Astrocyte (in vitro differentiated cells and primary cell): Measurements from ENCODE around the gene EPS8L1. TPM values are rescaled to one million over a fixed set of nuclear protein-coding genes. Genes with fewer than 3 reads are reported as not detected.

Experiments used
- DNase-seq: peaks from one replicate; pipeline ENCODE4 v3.0.0-alpha.2; 2010; ENCODE audit warnings: low read depth
- FAIRE-seq: peaks from 2 replicates; lab custom pipeline; 2011; peaks lifted over from hg19 to GRCh38; lab: Jason Lieb, UNC
- H2AFZ ChIP-seq: 2 replicates; pipeline ENCODE4 v1.6.0; 2012; ENCODE audit warnings: low read depth, low read length, inconsistent platforms
- H3K27ac ChIP-seq: 2 replicates; pipeline ENCODE4 v1.5.1; 2011; ENCODE audit warnings: low read depth, low read length, inconsistent platforms
- H3K27me3 ChIP-seq: 2 replicates; pipeline ENCODE4 v1.6.0; 2011; ENCODE audit warnings: low read length, inconsistent platforms; ENCODE audit not compliant: insufficient read depth
- H3K36me3 ChIP-seq: 2 replicates; pipeline ENCODE4 v1.5.1; 2011; ENCODE audit warnings: low read length, inconsistent platforms; ENCODE audit not compliant: insufficient read depth
- H3K4me1 ChIP-seq: 2 replicates; pipeline ENCODE4 v1.5.1; 2011; ENCODE audit warnings: low read length, inconsistent platforms; ENCODE audit not compliant: insufficient read depth
- H3K4me2 ChIP-seq: 2 replicates; pipeline ENCODE4 v1.6.0; 2012; ENCODE audit warnings: low read length, inconsistent platforms
- H3K4me3 ChIP-seq: 2 replicates; pipeline ENCODE4 v1.5.1; 2011; ENCODE audit warnings: low read depth, mild to moderate bottlenecking, low read length, inconsistent platforms; ENCODE audit not compliant: insufficient read depth
- H3K79me2 ChIP-seq: 2 replicates; pipeline ENCODE4 v1.6.0; 2012; ENCODE audit warnings: mild to moderate bottlenecking, low read length, inconsistent platforms; ENCODE audit not compliant: insufficient read depth
- H3K9ac ChIP-seq: 2 replicates; pipeline ENCODE4 v1.6.0; 2012; ENCODE audit warnings: mild to moderate bottlenecking, low read length, inconsistent platforms
- H3K9me3 ChIP-seq: 2 replicates; pipeline ENCODE4 v1.5.1; 2012; ENCODE audit warnings: low read depth, mild to moderate bottlenecking, low read length, inconsistent platforms; ENCODE audit not compliant: insufficient read depth
- H4K20me1 ChIP-seq: 2 replicates; pipeline ENCODE4 v1.6.0; 2012; ENCODE audit warnings: low read length, inconsistent platforms; ENCODE audit not compliant: insufficient read depth
- H3K27ac Mint-ChIP-seq: one replicate; pipeline ENCODE4 v1.8.0; 2021; ENCODE audit warnings: mild to moderate bottlenecking, mixed read lengths; ENCODE audit not compliant: unreplicated experiment
- H3K27me3 Mint-ChIP-seq: one replicate; pipeline ENCODE4 v1.8.0; 2021; ENCODE audit warnings: low read depth, mixed read lengths; ENCODE audit not compliant: unreplicated experiment
- H3K36me3 Mint-ChIP-seq: one replicate; pipeline ENCODE4 v1.8.0; 2021; ENCODE audit warnings: low read depth, mixed read lengths; ENCODE audit not compliant: unreplicated experiment
- H3K4me1 Mint-ChIP-seq: one replicate; pipeline ENCODE4 v1.8.0; 2021; ENCODE audit warnings: low read depth, mixed read lengths; ENCODE audit not compliant: unreplicated experiment
- H3K4me3 Mint-ChIP-seq: one replicate; pipeline ENCODE4 v1.8.0; 2021; ENCODE audit warnings: mild to moderate bottlenecking, moderate library complexity, mixed read lengths; ENCODE audit not compliant: unreplicated experiment
- H3K9me3 Mint-ChIP-seq: one replicate; pipeline ENCODE4 v1.8.0; 2021; ENCODE audit warnings: mild to moderate bottlenecking, mixed read lengths; ENCODE audit not compliant: unreplicated experiment
- EZH2 ChIP-seq: IDR thresholded peaks from 2 replicates; pipeline ENCODE4 v1.6.1; 2012; ENCODE audit warnings: mild to moderate bottlenecking, low read length, inconsistent platforms; ENCODE audit not compliant: insufficient read depth
- total RNA-seq: library from RNA; stranded (reverse); gene quantifications from 2 replicates; pipeline ENCODE4 v1.2.1, GENCODE V29; 2021
- TF ChIP-seq, protein P1 (sequence below): IDR thresholded peaks from 2 replicates; pipeline ENCODE4 v1.5.1; 2011; ENCODE audit warnings: low read depth, mild to moderate bottlenecking, inconsistent platforms, low read length, moderate library complexity; ENCODE audit not compliant: insufficient read depth

Gene EPS8L1
- total RNA-seq, 1 donor from 2014 or later, result 9.2 TPM

DNA sequence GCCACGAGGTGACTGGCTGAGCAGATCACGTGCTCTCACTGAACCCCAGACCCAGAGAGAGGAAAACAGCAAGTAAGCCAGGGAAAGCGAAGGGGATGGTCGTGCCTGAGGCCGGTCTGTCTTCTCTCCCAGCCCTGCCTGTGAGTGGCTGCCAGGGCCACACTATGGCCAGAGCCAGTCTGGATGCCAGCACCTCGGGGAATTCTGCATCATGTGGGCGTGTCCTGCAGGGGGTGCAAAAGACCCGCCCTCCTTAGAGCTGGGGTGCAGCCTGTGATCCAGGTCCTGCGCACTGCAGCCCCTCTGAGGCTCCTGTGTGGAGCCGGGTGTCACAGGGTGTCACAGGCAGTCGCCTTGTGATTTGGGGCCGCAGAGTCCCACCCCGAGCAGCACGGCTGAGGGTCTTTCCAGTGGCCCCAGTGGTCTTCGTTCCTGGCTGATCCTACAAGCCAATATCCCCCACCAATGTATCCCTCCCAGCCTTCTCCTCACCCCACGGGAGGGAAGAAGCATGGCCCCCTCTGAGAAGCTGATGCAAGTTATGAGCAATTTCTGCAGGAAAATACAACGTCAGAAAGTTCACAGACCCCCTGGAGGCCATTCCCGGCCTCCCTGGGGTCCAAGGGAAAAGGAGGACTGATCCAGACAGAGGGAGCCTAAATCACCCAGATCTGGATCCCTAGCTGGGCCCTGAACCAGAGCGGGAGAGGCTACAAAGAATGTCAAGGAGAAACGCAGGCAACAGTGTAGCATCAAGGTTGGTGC lies 34.0 kb downstream of the EPS8L1 start:
- no peak overlapping the region for H3K9ac ChIP-seq
- H3K36me3 ChIP-seq, result no peaks in the 10 kb centered on the region
- peaks cover 73% of the 10 kb centered on the region for H3K79me2 ChIP-seq
- no peak for FAIRE-seq
- Mint-ChIP-seq H3K27ac (no peak overlapping the region), H3K4me3 (peak overlapping the region; percentile 62), H3K9me3 (no peaks in the 10 kb centered on the region), H3K36me3 (peaks cover 5% of the 10 kb centered on the region), H3K27me3 (no peaks in the 10 kb centered on the region), H3K4me1 (peaks cover 9% of the 10 kb centered on the region)
- no peak overlapping the region for H3K27ac ChIP-seq
- TF ChIP-seq, protein P1, sequence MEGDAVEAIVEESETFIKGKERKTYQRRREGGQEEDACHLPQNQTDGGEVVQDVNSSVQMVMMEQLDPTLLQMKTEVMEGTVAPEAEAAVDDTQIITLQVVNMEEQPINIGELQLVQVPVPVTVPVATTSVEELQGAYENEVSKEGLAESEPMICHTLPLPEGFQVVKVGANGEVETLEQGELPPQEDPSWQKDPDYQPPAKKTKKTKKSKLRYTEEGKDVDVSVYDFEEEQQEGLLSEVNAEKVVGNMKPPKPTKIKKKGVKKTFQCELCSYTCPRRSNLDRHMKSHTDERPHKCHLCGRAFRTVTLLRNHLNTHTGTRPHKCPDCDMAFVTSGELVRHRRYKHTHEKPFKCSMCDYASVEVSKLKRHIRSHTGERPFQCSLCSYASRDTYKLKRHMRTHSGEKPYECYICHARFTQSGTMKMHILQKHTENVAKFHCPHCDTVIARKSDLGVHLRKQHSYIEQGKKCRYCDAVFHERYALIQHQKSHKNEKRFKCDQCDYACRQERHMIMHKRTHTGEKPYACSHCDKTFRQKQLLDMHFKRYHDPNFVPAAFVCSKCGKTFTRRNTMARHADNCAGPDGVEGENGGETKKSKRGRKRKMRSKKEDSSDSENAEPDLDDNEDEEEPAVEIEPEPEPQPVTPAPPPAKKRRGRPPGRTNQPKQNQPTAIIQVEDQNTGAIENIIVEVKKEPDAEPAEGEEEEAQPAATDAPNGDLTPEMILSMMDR, result no peak
- TF ChIP-seq EZH2, result no peak
- H2AFZ ChIP-seq, result no peak overlapping the region
- no peaks in the 10 kb centered on the region for H3K9me3 ChIP-seq
- no peaks in the 10 kb centered on the region for H3K27me3 ChIP-seq
- H3K4me3 ChIP-seq, result no peak overlapping the region
- peaks cover 18% of the 10 kb centered on the region for H3K4me1 ChIP-seq
- H3K4me2 ChIP-seq, result no peak overlapping the region
- no peak for DNase-seq
- H4K20me1 ChIP-seq, result peaks cover 81% of the 10 kb centered on the region

DNA sequence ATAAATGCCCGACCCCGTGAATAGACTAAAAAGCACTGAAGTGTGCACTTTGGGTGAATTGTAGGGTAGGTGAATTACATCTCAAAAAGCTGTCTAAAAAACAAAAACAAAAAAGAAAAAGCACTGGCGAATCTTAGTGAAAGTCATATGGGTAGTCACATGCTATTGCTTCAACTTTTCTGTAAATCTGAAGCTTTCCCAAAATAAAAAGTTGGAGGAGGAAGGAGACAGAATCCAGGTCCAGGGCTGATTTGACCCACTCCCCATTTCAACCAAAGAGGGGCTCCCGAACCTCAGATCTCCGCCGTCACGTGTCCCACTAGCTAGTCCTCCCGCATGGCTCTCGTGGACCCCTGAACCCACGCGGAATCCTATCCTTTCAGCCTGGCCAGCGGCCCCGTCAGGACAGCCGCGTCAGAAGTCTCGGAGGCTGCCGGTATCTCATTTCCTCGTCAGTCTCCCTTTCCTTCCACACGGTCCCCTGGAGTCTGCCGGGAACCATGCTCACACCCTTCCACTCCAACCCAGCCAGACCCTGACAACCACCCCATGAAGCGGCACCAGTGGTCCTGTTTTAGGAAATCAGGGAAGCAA lies 35.7 kb downstream of the EPS8L1 start:
- Histone ChIP-seq H4K20me1 (peaks cover 83% of the 10 kb centered on the region), H3K79me2 (peaks cover 77% of the 10 kb centered on the region), H3K9me3 (no peaks in the 10 kb centered on the region), H3K4me1 (peaks cover 31% of the 10 kb centered on the region), H3K27ac (no peak overlapping the region), H3K36me3 (no peaks in the 10 kb centered on the region), H3K9ac (no peak overlapping the region), H2AFZ (no peak overlapping the region), H3K4me2 (no peak overlapping the region), H3K4me3 (no peak overlapping the region), H3K27me3 (no peaks in the 10 kb centered on the region)
- Mint-ChIP-seq H3K9me3 (no peaks in the 10 kb centered on the region), H3K27me3 (no peaks in the 10 kb centered on the region), H3K4me1 (peaks cover 12% of the 10 kb centered on the region), H3K27ac (no peak overlapping the region), H3K4me3 (no peak overlapping the region), H3K36me3 (peaks cover 4% of the 10 kb centered on the region)
- FAIRE-seq (no peak), DNase-seq (no peak)
- TF ChIP-seq EZH2, result no peak

DNA sequence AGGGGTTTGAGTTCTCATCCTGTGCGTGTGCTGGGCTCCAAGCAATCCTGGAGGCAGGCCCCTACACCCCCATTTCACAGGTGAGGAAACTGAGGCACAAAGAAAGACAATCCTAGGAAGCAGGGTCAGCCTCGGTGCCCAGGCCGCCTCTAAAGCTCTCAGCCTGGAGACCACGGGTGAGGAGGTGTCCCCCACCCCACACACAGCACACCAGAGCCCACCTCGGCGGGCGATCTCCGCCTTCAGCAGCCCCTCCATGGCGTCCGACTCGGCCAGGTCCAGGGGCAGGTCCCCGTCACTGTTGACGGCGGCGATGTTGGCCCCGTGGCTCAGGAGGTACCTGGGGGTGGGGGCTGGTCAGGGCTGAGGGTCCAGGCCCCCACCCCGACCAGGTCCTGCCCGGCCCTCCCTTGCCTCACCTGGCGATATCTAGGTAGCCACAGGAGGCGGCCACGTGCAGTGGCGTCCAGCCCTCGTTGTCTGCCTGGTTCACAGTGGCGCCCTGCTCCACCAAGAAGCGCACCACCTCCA lies 36.6 kb downstream of the EPS8L1 start:
- Mint-ChIP-seq H3K27ac (no peak overlapping the region), H3K4me3 (no peak overlapping the region), H3K27me3 (no peaks in the 10 kb centered on the region), H3K36me3 (no peaks in the 10 kb centered on the region), H3K4me1 (peaks cover 12% of the 10 kb centered on the region), H3K9me3 (no peaks in the 10 kb centered on the region)
- no peak overlapping the region for H3K27ac ChIP-seq
- no peak overlapping the region for H3K4me2 ChIP-seq
- H2AFZ ChIP-seq, result no peak overlapping the region
- H3K36me3 ChIP-seq, result no peaks in the 10 kb centered on the region
- DNase-seq (no peak), FAIRE-seq (no peak)
- TF ChIP-seq, protein P1, result no peak
- TF ChIP-seq EZH2, result no peak
- no peaks in the 10 kb centered on the region for H3K9me3 ChIP-seq
- H4K20me1 ChIP-seq, result peaks cover 82% of the 10 kb centered on the region
- H3K9ac ChIP-seq, result no peak overlapping the region
- H3K79me2 ChIP-seq, result peaks cover 82% of the 10 kb centered on the region
- H3K4me1 ChIP-seq, result peaks cover 32% of the 10 kb centered on the region
- H3K4me3 ChIP-seq, result no peak overlapping the region
- H3K27me3 ChIP-seq, result no peaks in the 10 kb centered on the region
